HG03439 (cell line): ENCODE data around the gene UTP25.
"Not testable (repeated sequence)": the region's sequence is repeated elsewhere in the genome, so short reads cannot be mapped to it uniquely, and the experiment has no call there.

Experiments used
- ATAC-seq: cut with Tn5 transposase; IDR thresholded peaks from one replicate; pipeline ENCODE4 v1.9.1; 2021; ENCODE audit warnings: mild to moderate bottlenecking, moderate library complexity; ENCODE audit not compliant: unreplicated experiment

Gene UTP25, protein sequence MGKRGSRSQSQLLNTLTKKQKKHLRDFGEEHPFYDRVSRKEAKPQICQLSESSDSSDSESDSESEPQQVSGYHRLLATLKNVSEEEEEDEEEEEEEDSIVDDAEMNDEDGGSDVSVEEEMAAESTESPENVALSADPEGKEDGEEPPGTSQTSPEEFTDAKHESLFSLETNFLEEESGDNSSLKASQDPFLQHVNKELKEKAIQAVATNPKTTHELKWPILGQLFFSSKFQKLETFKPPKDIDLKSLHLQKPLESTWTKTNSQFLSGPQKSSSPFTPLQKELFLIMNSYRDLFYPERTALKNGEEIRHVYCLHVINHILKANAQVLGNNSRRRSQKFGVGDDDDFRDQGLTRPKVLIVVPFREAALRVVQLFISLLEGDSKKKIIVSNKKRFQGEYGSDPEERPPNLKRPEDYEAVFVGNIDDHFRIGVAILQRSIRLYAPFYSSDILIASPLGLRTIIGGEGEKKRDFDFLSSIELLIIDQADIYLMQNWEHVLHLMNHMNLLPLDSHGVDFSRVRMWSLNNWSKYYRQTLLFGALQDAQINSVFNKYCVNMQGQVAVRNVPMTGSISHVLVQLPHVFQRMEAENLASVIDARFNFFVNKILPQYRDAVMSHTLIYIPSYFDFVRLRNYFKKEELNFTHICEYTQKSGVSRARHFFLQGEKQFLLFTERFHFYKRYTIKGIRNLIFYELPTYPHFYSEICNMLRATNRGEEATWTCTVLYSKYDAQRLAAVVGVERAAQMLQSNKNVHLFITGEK

DNA sequence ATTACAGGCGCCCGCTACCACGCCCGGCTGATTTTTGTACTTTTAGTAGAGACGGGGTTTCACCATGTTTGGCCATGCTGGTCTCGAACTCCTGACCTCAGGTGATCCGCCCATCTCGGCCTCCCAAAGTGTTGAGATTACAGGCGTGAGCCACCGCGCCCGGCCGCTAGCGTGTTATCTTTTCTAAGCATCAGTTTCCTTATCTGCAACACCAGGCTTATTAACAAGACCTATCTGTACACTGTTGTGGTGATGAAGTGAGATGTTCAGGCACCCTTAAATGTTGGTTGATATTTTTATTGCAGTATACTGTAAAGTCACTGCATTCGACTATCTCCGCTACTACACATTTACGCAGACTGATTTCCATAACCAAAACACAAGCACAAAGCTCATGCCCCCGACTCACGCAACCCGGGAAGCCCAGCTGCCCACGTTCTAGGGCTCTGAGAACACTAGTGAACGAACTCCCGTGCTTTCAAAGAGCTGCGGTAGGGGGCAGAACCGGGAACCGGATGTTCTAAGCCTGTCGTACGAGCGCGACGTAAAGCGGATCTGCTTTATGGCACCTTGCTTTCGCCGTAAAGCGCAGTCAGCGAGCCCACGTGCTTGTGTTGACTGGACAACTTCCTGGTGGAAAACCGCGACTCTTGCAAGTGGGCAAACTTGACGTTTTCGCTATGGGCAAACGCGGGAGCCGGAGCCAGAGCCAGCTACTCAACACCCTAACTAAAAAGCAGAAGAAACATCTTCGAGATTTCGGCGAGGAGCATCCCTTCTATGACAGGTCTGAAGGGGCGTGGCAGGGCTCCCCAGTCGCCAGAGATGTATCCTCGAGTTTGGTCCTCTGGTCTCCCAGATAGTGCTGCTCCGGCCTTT, at the start of gene UTP25:
UTP25 (plus strand) TSS at position 589 of the 879 bp plus-strand sequence; CDS start at position 681, 92 bp downstream.
- ATAC-seq = peak; percentile 95

DNA sequence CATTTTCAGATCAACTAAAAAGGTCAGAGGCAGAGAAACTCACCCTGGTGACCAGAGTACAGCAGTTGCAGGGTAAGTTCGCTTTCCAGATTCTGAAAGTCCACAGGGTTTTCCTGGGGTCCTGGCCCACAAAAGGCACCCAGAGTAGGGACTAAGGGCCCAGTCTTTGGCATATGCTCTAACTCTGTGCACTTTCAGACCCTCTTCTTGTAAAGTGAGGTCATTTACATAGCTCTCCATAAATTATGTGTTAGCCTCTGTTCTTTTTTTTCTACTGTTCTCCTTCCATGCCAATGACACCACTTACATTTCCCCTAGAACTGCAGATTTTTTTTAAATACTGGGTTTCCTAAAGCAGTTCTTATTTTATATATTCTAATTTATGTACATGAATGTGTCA, 49.7 kb upstream of the UTP25 start:
- no peak for ATAC-seq

DNA sequence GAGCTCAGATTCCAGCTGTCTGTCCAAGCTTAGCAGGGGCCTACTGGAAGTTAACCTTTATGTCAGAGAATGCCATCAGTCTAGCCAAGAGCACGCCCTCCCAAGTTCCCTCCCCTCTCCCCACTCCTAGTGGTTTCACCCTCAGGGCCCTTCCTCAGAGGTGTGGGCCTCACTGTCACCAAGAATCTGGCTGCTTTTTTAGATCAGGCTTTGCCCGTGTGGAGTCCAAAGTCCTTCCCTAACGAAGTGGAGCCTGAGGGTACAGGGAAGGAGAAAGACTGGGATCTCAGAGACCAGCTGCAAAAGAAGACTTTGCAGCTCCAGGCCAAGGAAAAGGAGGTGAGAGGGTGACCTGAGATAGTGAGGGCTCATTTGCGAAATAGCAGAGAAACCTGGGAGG, 47.5 kb upstream of the UTP25 start:
- ATAC-seq = no peak

DNA sequence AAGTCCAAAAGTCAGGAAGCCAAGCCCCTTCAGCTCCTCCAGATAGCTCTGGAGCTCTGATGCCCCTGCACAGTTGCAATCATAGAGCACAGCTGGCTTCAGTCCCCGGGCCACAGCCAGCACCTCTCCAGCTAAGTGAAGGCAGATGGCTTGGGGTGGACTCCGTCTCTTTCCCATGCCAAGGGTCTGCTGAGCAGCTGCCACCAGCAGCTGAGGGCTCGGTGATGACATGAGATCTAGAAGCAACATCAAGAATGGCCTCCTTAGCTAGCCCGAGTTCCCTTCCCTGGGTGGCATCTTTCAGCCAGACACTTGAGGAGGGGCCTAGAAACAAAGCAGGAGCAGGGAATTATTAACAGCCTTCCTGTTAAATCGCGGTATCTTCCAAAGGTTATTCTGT, 44.4 kb upstream of the UTP25 start:
- no peak for ATAC-seq

DNA sequence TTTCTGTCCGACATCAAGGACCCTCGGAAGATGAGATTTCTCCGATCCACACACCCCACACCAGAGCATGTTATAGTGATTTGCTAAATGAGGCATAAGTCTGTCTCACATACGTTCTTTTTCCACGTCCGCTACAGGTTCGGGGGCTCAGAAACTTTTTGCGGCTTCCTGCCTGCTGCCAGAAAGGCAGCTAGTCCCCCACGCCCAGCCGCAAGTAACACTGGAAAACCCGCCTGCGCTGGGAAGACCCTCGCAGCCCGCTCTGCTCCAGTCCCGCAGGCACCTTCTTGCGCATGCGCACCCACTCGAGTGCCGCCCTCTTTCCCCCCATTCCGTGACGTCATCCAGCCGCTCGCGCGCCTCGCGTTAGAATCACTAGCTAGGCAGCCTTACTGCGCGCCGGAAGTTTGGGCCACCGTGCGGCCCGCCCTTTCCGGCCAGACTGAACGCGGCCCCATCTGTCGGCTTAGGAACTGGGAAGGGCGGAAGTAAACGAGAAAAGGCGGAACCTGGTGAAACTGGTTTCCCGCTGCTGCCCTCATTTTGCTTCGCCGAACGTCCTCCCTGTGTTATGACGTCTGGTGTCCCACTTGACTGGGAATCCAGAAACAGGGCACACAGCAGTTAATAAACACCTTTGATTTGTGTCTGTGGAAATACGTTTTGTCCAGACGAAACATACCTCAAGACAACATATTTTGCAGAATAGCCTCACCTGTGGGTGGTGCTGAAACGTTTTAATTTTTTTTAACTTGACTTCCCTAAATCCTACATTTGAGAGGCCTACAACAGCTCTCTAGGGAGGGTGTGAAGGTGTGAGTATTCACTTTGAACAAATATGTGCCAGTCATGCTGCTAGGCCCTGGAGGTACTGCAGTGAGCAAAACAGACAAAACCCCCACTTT, 43.3 kb upstream of the UTP25 start, which contains the start of gene C1orf74:
C1orf74 (minus strand) TSS at position 295 of the 905 bp plus-strand sequence. CDS start 925 bp downstream, outside the sequence.
- peak; percentile 98 for ATAC-seq

DNA sequence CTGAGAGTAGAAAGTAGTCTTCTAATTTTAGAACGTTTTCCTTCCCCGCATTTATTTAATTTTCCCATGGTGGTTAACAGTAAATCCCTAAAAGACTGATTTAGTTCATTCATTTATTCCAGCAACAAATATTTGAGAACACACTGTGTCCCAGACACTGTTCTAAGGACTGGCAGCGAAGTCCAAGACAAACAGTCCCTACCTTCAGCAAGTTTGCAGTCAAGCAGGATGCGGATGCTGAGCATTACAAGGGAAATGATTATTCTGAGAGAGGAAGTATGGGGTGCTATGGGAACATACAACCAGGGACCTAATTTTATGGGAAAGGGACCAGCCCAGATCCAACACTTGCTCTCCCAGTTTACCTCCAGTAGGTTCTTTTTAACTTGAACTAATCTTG, 42.2 kb upstream of the UTP25 start:
- ATAC-seq = no peak

DNA sequence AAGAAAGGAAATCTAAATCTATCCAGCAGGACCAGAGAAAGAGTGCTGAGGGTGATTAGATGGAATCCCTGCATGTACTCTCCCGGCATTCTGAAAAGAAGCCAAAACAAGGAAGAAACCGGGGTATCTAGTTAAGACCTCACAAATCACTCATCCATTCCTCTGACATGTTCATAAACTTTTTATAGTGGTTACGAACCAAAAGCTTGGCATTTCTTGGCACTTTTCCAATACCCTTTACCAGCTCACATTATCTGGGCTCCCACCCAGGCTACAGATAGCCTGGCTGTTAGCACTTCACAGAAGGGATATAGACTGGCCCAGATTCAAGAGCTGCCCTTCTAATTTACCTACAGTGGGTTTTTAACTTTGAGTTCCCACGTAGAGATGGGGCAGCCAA, 41.6 kb upstream of the UTP25 start:
- no peak for ATAC-seq

DNA sequence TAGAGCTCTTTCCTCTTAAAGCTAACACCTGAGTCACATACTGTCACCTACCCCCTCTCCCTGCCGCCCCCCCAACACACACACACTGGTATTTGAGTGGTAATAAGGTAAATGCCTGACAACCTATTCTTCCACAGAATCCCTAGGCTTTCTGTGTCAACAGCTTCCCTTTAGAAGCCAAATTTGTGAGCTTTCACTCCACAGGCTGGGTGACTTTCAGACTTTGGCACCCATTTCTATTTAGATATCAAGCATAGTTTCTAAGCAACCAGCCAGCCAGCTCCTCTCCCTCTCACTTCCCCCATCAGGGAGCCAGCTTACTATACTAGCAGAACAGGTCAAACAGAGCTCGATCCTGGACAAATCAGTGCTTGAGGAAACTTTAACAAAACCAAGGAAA, 40.2 kb upstream of the UTP25 start:
- no peak for ATAC-seq

DNA sequence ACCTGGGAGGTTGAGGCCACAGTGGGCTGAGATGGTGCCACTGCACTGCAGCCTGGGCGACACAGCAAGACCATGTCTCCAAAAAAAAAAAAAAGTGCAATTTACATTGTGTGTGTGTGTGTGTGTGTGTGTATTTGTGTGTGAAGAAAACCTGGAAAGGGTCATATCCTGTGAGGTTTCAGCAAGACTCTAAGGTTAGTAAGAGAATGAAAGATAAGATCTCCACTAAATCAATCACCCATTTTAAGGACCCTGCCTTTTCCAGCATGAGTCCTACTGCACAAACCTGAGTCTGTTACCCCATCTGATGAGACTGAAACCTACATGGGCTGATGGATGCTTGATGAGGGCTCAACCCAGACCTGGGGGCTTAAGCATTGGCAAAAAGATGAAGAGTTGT, 38.5 kb upstream of the UTP25 start:
- no peak for ATAC-seq

DNA sequence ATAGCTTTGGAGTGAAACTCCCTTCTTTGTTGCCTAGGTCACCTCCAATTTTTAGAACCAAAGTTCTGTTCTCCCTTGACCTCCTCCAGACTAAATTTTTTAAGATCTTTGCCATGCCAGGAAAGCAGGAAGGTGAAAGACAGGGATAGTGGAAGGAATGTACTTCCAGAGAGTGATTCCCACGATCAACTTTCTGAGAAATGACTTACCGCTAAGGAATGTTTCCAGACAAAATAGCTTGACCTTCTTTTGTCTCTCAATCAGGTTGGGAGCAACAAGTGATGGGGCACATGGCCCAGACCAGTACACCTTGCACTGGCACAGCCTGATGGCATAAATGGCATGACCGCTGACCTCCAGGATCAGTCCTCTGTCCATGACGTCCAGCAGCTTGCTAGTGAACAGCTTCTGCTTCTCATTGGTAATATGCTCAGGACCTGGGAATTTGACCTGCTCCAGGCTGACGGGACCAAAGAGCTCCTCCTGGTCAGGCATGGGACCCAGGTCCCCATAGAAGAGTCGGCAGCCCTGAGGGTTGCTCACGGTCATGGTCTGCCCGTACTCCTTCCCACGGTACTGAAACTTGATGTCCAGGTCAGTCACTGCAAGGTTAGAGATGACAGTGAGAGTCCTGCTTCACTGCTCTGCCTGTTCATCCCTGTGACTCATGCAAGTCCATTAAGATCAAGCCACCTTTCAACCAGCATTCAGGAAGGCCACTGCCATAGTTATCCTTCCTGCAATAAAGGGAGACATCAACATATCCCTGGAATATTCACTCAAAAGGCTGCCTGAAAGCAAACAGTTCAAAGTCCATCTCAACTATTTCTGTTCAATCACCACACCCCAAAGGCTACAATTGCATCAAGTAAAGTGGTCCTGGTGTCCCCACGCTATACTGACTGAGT, 37.2 kb upstream of the UTP25 start:
- no peak for ATAC-seq

DNA sequence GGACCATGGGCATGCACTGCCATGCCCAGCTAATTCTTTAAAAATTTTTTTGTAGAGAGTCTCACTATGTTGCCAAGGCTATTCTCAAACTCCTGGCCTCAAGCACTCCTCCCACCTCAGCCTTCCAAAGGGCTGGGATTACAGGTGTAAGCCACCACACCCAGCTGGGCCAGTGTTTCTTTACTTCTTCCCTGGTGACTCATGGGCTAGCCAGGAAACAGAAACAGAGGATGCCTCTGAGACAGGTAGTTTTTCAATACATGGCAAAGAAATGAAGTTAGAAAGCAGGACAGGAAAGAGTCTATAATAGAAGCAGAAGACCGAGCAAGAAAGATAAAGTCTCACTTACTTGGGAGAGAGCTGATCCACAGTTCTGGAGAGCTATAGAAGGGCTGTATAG, 35.9 kb upstream of the UTP25 start:
- no peak for ATAC-seq

DNA sequence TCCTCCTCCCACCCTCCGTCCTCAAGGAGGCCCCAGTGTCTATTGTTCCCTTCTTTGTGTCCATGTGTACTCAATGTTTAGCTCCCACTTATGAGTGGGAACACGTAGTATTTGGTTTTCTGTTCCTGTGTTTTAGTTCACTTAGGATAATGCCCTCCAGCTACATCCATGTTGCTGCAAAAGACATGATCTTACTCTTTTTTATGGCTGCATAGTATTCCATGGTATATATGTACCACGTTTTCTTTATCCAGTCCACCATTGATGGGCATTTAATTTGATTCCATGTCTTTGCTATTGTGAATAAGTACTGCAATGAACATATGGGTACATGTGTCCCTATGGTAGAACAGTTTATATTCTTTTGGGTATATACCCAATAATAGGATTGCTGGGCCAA, 34.1 kb upstream of the UTP25 start:
- ATAC-seq = not testable (repeated sequence)

DNA sequence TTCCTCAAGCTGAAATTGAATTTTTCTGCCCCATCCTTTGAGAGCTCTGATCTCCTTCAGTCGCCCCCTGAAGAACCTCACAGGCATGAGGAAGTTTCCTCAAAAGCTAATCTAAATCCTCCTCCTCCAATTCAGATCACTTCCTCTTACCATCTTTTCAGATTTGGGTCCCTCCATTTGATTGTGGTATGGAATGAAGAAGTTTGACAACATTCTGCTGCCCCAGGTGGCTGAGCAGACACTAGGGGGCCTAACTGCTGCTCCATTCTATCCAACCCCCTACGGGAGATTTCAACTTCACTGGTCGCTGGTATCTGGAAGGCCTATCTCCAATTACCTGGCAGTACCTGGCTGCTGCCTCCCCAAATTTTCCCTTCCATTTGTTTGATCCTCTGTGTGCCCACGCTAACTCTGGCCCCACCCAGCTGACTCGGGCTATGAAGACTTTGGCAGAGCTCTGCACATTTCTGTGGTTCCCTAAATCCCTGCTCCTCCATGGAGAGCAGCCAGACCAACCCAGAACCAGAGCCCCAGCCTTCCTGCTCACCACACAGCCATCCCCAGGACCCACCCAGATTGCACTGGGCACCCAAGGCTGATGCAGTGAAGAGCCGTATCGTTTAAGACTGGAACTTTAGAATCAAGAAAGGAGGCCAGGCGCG, 29.7 kb upstream of the UTP25 start:
- ATAC-seq = no peak

DNA sequence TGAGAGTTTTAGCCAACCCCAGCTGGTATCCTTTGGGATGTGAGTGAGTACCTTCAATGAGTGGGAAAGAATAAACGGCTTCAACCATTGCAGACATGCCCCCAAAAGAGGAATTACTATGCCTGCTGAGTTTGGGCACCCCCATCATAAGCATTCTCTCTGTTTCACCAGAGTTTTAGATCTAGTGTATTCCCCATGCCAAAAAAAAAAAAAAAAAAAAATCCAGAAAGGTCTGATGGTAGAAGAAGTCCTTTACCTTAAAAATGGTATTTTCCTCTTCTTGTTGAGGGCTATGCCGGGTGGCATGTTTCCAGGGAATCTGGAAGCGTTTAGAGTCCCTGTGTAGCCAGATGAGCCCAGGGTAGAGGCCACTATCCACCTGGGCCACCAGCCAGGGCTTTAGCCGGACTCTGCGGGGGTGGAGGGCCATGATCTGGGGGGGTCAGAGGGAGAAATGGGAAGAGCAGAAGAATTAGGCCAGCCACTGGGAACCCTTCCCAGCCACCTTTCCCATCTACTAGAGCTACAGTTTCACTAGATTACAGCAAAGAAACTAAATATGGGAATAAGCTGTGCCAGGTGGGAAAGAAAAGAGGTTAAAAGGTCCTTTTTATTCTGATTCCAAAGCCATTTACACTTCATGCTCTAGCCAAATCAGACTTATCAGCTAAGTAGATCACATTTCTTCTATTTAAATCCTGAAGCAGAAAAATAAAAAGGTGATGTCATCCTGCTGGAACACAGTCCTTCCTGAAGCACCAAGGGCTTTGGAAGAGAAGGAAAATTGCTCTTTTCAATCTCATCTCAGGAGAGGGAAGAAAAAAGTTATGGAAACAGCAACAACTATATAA, 26.6 kb upstream of the UTP25 start:
- ATAC-seq = no peak

DNA sequence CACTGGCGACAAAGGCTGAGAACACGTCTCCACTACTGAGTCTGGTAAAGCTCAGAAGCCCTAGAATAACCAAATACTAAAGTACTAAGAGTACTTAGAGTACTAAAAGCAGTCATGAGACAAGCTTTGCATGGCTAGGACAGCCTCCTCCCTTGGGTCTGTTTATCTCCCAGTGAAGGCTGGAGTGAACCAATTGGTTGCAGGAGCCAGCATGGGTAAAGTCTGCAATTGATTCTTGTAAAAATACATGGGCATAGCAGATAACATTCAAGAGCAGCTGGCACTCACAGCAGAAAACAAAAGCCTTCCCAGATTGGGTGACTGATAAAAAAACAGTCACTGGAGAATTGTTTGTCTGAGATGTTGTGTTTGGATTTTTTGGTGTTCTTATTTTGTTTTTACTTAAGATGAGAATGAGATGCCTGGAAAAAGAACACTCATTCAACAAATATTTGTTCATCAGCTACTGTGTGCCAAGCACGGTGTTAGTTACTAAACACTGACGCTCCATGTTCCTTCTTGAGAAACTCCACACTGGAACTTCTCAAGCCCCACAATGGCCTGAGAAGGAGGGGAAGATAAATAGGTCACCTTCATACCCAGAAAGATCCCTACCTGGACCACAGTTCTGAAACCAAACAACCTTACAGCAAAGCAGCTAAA, 25.5 kb upstream of the UTP25 start:
- ATAC-seq = no peak

DNA sequence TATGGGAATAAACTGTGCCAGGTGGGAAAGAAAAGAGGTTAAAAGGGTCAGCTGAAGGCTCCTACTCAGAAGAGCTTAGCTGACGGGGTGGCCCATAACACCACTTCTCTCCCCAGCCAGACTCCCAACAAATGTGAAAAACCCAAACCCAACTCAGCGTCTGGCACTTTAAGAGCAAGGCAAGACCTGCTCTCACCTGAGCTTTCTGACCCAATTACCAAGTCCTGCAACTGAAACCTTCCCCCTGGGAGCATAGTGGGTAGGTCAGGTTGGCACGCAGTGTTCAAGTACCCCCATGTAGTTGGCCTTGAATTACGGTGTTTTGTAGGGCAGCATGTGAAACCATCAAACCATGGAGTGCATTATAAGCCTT, 25.0 kb upstream of the UTP25 start:
- ATAC-seq = no peak

DNA sequence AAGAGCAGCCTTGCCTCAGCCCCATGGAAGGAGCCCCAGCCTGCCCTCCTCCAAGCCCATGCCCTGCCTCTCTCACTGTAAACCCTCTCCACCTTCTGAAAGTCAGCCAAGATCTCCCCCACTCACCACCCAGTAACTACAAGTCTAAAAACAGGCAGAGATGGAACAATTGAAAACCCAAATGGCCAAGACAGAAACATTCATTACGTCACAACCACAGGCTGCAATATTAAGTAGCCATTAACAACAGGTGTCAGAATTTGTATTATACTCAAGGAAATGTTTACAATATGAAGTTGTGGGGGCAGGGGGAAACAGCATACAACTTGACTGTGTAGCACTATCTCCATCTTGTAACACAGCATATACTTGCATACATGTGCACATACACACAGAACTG, 24.2 kb upstream of the UTP25 start:
- ATAC-seq = no peak
